ENCODE results near the gene WDR13.

- no peak for TF ChIP-seq CTCF (IDR thresholded peaks at IDR 0.05; ENCODE audit: borderline replicate concordance, extremely low read depth, low read length, poor library complexity, severe bottlenecking)
- no peak for TF ChIP-seq EZH2 (IDR thresholded peaks at IDR 0.05; ENCODE audit: borderline replicate concordance, low read depth, low read length, severe bottlenecking)
These were observed 34.9 kb downstream of the WDR13 start for GRCh38 chrX:48632207-48632606.
